Esophagus (tissue), 2 donors: Measurements from ENCODE around the gene SH2D1A. TPM values are rescaled to one million over a fixed set of nuclear protein-coding genes. Genes with fewer than 3 reads are reported as not detected.

ENCODE experiments used
- H3K27ac ChIP-seq, 2 donors: one replicate each; pipeline ENCODE4 v1.5.1; 2013; ENCODE audit warnings: low read depth in 2 of 2, mild to moderate bottlenecking in 2 of 2, inconsistent platforms in 1 of 2, low read length in 1 of 2, moderate library complexity in 1 of 2
- H3K27me3 ChIP-seq, 2 donors: one replicate each; pipeline ENCODE4 v1.6.1; 2013; ENCODE audit warnings: low read length in 2 of 2, control low read depth in 1 of 2, mild to moderate bottlenecking in 1 of 2; ENCODE audit not compliant: insufficient read depth in 2 of 2, control insufficient read depth in 1 of 2
- H3K36me3 ChIP-seq, 2 donors: one replicate each; pipeline ENCODE4 v1.6.1; 2013; ENCODE audit warnings: low read length in 1 of 2; ENCODE audit not compliant: control insufficient read depth in 2 of 2, insufficient read depth in 2 of 2
- H3K4me1 ChIP-seq, 2 donors: one replicate each; pipeline ENCODE4 v1.6.1; 2013; ENCODE audit warnings: low read length in 1 of 2; ENCODE audit not compliant: control insufficient read depth in 2 of 2, insufficient read depth in 2 of 2
- H3K4me3 ChIP-seq, 2 donors: one replicate each; pipeline ENCODE4 v1.5.1; 2013; ENCODE audit warnings: low read length in 2 of 2, mild to moderate bottlenecking in 2 of 2, low read depth in 1 of 2, moderate library complexity in 1 of 2
- H3K9me3 ChIP-seq, 2 donors: one replicate each; pipeline ENCODE4 v1.6.1; 2013; ENCODE audit warnings: mild to moderate bottlenecking in 2 of 2, low read depth in 1 of 2, low read length in 1 of 2, moderate library complexity in 1 of 2; ENCODE audit not compliant: control insufficient read depth in 2 of 2, insufficient read depth in 1 of 2
- WGBS, 2 donors: extraction: QIAGEN DNeasy Blood & Tissue Kit; methylation state at CpG; one replicate each; pipeline ENCODE4 v1.1.7; 2013; 5-methylcytosine and 5-hydroxymethylcytosine counted together
- polyA plus RNA-seq, 2 donors: library from polyadenylated mRNA; stranded (reverse); fragments of 200-250 nt; gene quantifications; one replicate each; pipeline ENCODE4 v1.2.3, GENCODE V29; 2013
- donor health status: healthy with polysubstance abuse.
- donor health status: Bipolar disorder and iron deficiency.

The SH2D1A gene
- polyA plus RNA-seq, 2 donors, result 0.18 to 0.33 TPM

GRCh38 chrX:124386401-124386800 lies 40.0 kb downstream of the SH2D1A start:
- Histone ChIP-seq H3K27ac (no peak overlapping the region), H3K36me3 (no peaks in the 10 kb centered on the region), H3K4me3 (no peak overlapping the region), H3K27me3 (peaks cover 0 to 3% of the 10 kb centered on the region in 2 donors), H3K9me3 (no peaks in the 10 kb centered on the region), H3K4me1 (no peaks in the 10 kb centered on the region)
- 67 to 93% methylated on average over 6 of the region's 6 CpGs for WGBS, 2 donors

GRCh38 chrX:124388562-124388961 lies 42.2 kb downstream of the SH2D1A start:
- H3K9me3 ChIP-seq, result no peaks in the 10 kb centered on the region
- no peak overlapping the region for H3K27ac ChIP-seq
- no peak overlapping the region for H3K4me3 ChIP-seq
- H3K4me1 ChIP-seq, result no peaks in the 10 kb centered on the region
- H3K27me3 ChIP-seq, result peaks cover 0 to 3% of the 10 kb centered on the region in 2 donors
- no peaks in the 10 kb centered on the region for H3K36me3 ChIP-seq
- 0% methylated on average over 2 of the region's 2 CpGs for WGBS, 2 donors

GRCh38 chrX:124392794-124393193 lies 46.4 kb downstream of the SH2D1A start:
- Histone ChIP-seq H3K27ac (no peak overlapping the region), H3K36me3 (no peaks in the 10 kb centered on the region), H3K9me3 (no peaks in the 10 kb centered on the region), H3K4me1 (no peaks in the 10 kb centered on the region), H3K27me3 (peaks cover 0 to 3% of the 10 kb centered on the region in 2 donors), H3K4me3 (no peak overlapping the region)
- 71 to 87% methylated on average over 3 of the region's 3 CpGs for WGBS, 2 donors

GRCh38 chrX:124393238-124393637 lies 46.9 kb downstream of the SH2D1A start:
- Histone ChIP-seq H3K9me3 (no peaks in the 10 kb centered on the region), H3K36me3 (no peaks in the 10 kb centered on the region), H3K27me3 (peaks cover 0 to 3% of the 10 kb centered on the region in 2 donors), H3K27ac (no peak overlapping the region), H3K4me1 (no peaks in the 10 kb centered on the region), H3K4me3 (no peak overlapping the region)
- WGBS, 2 donors, result 70 to 87% methylated on average over 1 of the region's 1 CpG

- H3K9me3 ChIP-seq, result no peaks in the 10 kb centered on the region
- no peaks in the 10 kb centered on the region for H3K4me1 ChIP-seq
- H3K4me3 ChIP-seq, result no peak overlapping the region
- 78 to 91% methylated on average over 3 of the region's 3 CpGs for WGBS, 2 donors
- no peak overlapping the region for H3K27ac ChIP-seq
- no peaks in the 10 kb centered on the region for H3K36me3 ChIP-seq
- H3K27me3 ChIP-seq, result peaks cover 0 to 3% of the 10 kb centered on the region in 2 donors
Observed at GRCh38 chrX:124393659-124394058, 47.3 kb downstream of the SH2D1A start.

- no peaks in the 10 kb centered on the region for H3K9me3 ChIP-seq
- no peak overlapping the region for H3K4me3 ChIP-seq
- peaks cover 0 to 5% of the 10 kb centered on the region in 2 donors for H3K27me3 ChIP-seq
- H3K27ac ChIP-seq, result no peak overlapping the region
- WGBS, 2 donors, result 64% methylated on average over 3 of the region's 3 CpGs
- H3K36me3 ChIP-seq, result no peaks in the 10 kb centered on the region
- no peaks in the 10 kb centered on the region for H3K4me1 ChIP-seq
Observed at GRCh38 chrX:124395145-124395880, 49.0 kb downstream of the SH2D1A start.

GRCh38 chrX:124401696-124402095 lies 55.3 kb downstream of the SH2D1A start:
- H3K36me3 ChIP-seq, result no peaks in the 10 kb centered on the region
- H3K9me3 ChIP-seq, result no peaks in the 10 kb centered on the region
- peaks cover 0 to 2% of the 10 kb centered on the region in 2 donors for H3K27me3 ChIP-seq
- 33 to 66% methylated on average over 2 of the region's 2 CpGs for WGBS, 2 donors
- no peaks in the 10 kb centered on the region for H3K4me1 ChIP-seq
- no peak overlapping the region for H3K27ac ChIP-seq
- H3K4me3 ChIP-seq, result no peak overlapping the region

- Histone ChIP-seq H3K9me3 (no peaks in the 10 kb centered on the region), H3K36me3 (no peaks in the 10 kb centered on the region), H3K4me1 (no peaks in the 10 kb centered on the region), H3K27ac (no peak overlapping the region), H3K27me3 (no peaks in the 10 kb centered on the region), H3K4me3 (no peak overlapping the region)
- 81 to 92% methylated on average over 1 of the region's 1 CpG for WGBS, 2 donors
Observed at GRCh38 chrX:124405868-124406267, 59.5 kb downstream of the SH2D1A start.

- Histone ChIP-seq H3K4me3 (no peak overlapping the region), H3K36me3 (no peaks in the 10 kb centered on the region), H3K27ac (no peak overlapping the region), H3K27me3 (no peaks in the 10 kb centered on the region), H3K4me1 (no peaks in the 10 kb centered on the region), H3K9me3 (no peaks in the 10 kb centered on the region)
- 25 to 26% methylated on average over 12 of the region's 12 CpGs for WGBS, 2 donors
Observed at GRCh38 chrX:124406294-124407014, 60.1 kb downstream of the SH2D1A start.
